ENCODE results near the gene LMBR1L. TPM values are rescaled to one million over a fixed set of nuclear protein-coding genes. Genes with fewer than 3 reads are reported as not detected.

LMBR1L gene
- total and polyA plus RNA-seq, 2 of the 8 experiments (the other 6 are each of a cell fraction or from before 2014, with no cell fraction given), result 36.6 to 49.6 TPM

DNA sequence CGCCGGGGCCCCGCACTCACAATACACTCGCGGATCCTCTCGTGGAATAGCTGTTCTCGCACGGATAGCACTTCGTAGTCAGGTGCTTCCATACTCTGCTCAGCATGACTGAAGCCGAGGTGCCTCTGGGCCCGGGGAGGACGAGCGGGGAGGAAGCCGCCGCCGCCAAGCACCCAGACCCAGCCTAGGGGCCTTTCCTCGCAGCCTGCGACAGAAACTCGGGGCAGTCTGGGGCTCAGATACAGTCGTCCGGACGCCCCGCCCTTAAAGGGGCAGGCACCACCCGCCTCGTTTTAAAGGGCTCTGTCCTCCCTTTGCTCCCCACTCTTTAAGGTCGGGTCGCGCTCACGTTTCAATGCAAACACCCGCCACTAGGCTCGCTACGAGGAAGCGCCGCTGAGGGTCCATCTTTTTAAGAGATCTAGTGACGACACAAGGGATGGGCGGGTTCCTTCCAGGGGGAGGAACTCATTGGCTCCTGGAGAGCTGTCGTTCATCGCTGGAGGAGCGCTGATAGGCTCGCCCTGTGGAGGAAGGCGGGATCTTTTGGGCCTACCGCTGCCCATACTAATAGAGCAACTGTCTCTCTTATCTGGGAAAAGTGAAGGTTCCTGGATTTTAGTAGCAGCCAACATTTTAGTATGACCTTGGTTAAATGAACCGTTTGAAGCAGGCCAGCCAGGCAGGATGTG is at the start of gene LMBR1L (continued):
- TF ChIP-seq GTF2F1 (IDR thresholded peaks at IDR 0.05; ENCODE audit: borderline replicate concordance, low read depth, low read length) (no peak), BACH1 (IDR thresholded peaks at IDR 0.05; ENCODE audit: low read length) (peak; percentile 32; the same call in 1 of the 2 replicates), SIN3A (conservative IDR thresholded peaks at IDR 0.05 in 1 of 2, IDR thresholded peaks at IDR 0.05 in 1 of 2; ENCODE audit: low read depth in 1 of 2, low read length in 2 of 2) (peak in 1 of 2 experiments; percentile 16; a peak in 1 of 4 replicates), CBX5 (IDR thresholded peaks at IDR 0.05; ENCODE audit: low read depth, low read length) (no peak), CREB1 (IDR thresholded peaks at IDR 0.05) (peak; percentile 88), GABPA (IDR thresholded peaks at IDR 0.05; ENCODE audit: borderline replicate concordance, insufficient read depth, low read length) (no peak), BCL11A (IDR thresholded peaks at IDR 0.05; ENCODE audit: low read depth in 2 of 2, low read length in 2 of 2) (no peak), BRCA1 (IDR thresholded peaks at IDR 0.05; ENCODE audit: low read depth, low read length) (no peak), EZH2 (IDR thresholded peaks at IDR 0.05; ENCODE audit: low read depth, low read length, severe bottlenecking) (no peak), CEBPB (IDR thresholded peaks at IDR 0.05; ENCODE audit: low read depth, low read length) (no peak)
- TF ChIP-seq, protein P1, sequence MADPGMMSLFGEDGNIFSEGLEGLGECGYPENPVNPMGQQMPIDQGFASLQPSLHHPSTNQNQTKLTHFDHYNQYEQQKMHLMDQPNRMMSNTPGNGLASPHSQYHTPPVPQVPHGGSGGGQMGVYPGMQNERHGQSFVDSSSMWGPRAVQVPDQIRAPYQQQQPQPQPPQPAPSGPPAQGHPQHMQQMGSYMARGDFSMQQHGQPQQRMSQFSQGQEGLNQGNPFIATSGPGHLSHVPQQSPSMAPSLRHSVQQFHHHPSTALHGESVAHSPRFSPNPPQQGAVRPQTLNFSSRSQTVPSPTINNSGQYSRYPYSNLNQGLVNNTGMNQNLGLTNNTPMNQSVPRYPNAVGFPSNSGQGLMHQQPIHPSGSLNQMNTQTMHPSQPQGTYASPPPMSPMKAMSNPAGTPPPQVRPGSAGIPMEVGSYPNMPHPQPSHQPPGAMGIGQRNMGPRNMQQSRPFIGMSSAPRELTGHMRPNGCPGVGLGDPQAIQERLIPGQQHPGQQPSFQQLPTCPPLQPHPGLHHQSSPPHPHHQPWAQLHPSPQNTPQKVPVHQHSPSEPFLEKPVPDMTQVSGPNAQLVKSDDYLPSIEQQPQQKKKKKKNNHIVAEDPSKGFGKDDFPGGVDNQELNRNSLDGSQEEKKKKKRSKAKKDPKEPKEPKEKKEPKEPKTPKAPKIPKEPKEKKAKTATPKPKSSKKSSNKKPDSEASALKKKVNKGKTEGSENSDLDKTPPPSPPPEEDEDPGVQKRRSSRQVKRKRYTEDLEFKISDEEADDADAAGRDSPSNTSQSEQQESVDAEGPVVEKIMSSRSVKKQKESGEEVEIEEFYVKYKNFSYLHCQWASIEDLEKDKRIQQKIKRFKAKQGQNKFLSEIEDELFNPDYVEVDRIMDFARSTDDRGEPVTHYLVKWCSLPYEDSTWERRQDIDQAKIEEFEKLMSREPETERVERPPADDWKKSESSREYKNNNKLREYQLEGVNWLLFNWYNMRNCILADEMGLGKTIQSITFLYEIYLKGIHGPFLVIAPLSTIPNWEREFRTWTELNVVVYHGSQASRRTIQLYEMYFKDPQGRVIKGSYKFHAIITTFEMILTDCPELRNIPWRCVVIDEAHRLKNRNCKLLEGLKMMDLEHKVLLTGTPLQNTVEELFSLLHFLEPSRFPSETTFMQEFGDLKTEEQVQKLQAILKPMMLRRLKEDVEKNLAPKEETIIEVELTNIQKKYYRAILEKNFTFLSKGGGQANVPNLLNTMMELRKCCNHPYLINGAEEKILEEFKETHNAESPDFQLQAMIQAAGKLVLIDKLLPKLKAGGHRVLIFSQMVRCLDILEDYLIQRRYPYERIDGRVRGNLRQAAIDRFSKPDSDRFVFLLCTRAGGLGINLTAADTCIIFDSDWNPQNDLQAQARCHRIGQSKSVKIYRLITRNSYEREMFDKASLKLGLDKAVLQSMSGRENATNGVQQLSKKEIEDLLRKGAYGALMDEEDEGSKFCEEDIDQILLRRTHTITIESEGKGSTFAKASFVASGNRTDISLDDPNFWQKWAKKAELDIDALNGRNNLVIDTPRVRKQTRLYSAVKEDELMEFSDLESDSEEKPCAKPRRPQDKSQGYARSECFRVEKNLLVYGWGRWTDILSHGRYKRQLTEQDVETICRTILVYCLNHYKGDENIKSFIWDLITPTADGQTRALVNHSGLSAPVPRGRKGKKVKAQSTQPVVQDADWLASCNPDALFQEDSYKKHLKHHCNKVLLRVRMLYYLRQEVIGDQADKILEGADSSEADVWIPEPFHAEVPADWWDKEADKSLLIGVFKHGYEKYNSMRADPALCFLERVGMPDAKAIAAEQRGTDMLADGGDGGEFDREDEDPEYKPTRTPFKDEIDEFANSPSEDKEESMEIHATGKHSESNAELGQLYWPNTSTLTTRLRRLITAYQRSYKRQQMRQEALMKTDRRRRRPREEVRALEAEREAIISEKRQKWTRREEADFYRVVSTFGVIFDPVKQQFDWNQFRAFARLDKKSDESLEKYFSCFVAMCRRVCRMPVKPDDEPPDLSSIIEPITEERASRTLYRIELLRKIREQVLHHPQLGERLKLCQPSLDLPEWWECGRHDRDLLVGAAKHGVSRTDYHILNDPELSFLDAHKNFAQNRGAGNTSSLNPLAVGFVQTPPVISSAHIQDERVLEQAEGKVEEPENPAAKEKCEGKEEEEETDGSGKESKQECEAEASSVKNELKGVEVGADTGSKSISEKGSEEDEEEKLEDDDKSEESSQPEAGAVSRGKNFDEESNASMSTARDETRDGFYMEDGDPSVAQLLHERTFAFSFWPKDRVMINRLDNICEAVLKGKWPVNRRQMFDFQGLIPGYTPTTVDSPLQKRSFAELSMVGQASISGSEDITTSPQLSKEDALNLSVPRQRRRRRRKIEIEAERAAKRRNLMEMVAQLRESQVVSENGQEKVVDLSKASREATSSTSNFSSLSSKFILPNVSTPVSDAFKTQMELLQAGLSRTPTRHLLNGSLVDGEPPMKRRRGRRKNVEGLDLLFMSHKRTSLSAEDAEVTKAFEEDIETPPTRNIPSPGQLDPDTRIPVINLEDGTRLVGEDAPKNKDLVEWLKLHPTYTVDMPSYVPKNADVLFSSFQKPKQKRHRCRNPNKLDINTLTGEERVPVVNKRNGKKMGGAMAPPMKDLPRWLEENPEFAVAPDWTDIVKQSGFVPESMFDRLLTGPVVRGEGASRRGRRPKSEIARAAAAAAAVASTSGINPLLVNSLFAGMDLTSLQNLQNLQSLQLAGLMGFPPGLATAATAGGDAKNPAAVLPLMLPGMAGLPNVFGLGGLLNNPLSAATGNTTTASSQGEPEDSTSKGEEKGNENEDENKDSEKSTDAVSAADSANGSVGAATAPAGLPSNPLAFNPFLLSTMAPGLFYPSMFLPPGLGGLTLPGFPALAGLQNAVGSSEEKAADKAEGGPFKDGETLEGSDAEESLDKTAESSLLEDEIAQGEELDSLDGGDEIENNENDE (IDR thresholded peaks at IDR 0.05; ENCODE audit: insufficient replicate concordance, low read length), result no peak

All from H1 (cell line).